ENCODE measurements around the gene CNKSR3.
A peak's percentile ranks its signal among the peaks of the same experiment; 100 is the strongest.

Gene CNKSR3

GRCh38 chr6:154478021-154478700 is 32.3 kb downstream of the CNKSR3 start:
- DNase-seq = peak; percentile 62

GRCh38 chr6:154476494-154476893 is 34.0 kb downstream of the CNKSR3 start:
- no peak for DNase-seq

GRCh38 chr6:154474648-154475428 is 35.6 kb downstream of the CNKSR3 start:
- DNase-seq = peak; percentile 35

- no peak for DNase-seq
These were observed 37.2 kb downstream of the CNKSR3 start for GRCh38 chr6:154473324-154473723.

GRCh38 chr6:154471609-154472362 is 38.7 kb downstream of the CNKSR3 start:
- DNase-seq = no peak

DNA sequence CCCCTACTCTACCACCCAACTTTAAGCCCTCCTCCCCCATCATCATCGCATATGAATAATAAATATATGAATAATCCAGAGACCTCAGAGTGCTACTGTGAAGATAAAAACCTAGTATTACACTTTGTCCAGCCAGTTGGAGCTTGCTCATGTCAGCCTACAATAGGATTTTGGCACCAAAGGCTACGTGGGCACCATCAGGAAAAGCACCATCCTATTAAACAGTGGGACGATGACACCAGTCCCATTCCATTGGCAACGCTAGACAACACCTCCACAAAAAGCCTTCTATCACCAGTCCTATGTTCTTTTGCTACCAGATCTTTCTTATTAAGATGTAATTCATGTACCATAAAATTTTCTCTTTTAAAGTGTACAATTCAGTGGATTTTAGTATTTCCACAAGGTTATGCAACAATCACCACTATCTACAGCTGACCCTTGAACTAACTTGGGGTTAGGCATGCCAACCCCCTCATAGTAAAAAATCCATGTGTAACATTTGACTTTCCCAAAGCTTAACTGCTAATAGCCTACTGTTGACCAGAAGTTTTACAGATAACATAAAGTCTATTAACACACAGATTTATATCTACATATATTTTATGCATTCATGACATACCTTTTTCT is 41.1 kb downstream of the CNKSR3 start:
- no peak for DNase-seq

DNA sequence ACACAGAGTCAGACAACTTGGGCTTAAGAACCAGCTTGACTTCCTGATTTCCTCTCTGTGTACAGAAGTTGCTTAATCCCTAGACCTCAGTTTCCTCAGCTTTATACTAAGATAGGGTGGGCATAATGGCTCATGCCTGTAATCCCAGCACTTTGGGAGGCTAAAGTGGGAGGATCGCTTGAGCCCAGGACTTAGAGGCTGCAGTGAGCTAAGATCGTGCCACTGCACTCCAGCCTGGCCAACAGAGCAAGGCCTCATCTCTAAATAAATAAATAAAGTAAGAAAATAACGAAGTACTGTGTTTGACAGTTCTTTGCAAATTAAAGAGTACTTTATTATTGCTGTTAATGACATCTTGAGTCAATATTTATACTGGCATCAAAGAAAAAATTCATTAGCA is 41.7 kb downstream of the CNKSR3 start:
- DNase-seq = no peak

- DNase-seq = no peak
These were observed 43.4 kb downstream of the CNKSR3 start for GRCh38 chr6:154466971-154467679.

GRCh38 chr6:154466139-154466538 is 44.3 kb downstream of the CNKSR3 start:
- DNase-seq = peak; percentile 73

DNA sequence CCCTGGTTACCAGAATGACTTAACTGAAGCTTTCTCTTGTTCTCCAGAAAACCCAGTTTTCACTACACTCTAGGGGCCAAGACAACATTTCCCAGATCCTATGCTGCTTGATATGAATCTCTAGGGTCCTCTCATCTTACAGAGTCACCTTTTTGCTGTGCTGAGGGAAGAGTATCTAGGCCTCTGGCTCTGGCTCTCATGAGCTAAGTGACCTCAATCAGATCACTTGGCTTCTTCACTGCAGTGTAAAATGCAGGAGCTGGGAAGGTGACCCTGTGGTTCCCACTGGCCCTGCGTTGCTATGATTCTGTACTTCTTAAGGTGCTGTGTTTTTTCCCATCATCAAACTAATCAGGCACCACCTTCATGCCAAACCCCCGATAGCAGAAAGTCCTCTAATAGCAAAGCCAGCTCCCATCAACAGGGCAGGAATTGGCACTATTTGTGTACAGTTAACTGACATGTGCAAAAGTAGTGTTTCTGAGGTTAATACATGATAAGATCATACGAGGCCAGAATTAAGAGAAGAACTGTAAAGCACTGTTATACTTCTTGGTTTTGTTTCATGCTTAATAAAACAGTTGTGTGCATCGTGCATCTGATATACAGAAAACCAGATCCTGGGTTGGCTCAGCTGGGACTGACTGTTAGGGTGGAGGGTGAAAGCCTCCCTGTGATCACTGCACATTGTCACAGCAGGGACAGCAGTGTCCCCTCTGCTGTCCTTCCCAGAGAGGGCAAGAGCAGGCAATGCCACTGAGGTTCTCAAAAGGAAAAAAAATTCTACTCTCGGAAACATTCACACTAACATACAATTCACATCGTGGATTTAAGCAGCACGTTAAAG is 46.7 kb downstream of the CNKSR3 start:
- no peak for DNase-seq

DNA sequence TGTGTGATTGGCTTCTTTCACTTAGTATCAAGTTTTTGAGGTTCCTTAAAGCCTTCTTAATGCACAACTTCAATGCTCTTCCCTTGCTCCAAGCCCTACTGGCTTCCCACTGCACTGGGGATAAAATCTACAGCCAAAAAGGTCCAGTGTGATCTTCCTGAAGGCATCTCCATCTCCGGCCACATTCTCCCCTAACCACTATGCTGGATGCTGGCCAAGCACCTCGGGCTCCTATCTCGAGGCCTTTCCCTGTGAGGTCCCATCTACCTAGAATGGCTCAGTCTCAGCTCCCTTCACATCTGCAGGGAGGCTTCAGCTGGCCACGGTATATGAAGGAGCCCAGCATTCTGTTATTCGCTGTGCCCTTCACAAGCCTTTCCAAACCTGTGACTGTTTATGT is 48.1 kb downstream of the CNKSR3 start:
- peak; percentile 30 for DNase-seq

- no peak for DNase-seq
These were observed 49.1 kb downstream of the CNKSR3 start for GRCh38 chr6:154461348-154461747.

DNA sequence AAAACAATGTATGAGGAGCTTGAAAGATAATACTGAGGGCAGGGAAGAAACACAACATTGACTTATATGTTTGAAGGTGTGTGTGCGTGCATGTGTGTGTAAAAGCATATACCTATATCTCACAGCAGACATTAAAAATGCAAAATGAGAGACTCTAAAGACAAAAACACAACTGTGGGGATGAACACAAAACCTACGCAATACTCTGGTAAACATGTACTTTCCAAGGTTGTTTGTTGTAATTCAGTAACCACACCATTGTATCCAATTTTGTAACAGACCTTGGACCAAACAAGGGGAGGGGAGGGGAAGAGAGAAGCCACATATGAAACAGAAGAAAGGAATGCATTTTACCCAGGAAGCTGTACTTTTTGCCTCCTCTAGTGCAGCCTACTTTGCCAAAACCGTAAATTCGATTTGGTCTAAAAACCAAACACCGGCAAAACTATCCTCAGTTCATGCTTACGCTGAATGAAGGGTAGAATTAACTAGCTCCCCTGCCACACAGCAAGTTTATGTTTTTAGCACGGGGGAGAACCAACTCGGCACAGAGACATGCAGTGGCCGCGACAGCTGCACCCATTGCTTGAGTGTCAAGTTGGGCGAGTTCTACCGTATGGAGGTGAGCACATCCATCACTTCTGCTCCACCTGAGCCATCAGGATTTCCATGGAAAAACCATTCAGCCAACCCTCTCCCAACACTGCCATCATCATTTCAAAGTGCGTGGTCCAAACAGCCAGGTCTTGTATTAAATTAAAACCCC is 50.0 kb downstream of the CNKSR3 start:
- no peak for DNase-seq

- DNase-seq = no peak
These were observed 51.0 kb downstream of the CNKSR3 start for GRCh38 chr6:154459513-154459912.

DNA sequence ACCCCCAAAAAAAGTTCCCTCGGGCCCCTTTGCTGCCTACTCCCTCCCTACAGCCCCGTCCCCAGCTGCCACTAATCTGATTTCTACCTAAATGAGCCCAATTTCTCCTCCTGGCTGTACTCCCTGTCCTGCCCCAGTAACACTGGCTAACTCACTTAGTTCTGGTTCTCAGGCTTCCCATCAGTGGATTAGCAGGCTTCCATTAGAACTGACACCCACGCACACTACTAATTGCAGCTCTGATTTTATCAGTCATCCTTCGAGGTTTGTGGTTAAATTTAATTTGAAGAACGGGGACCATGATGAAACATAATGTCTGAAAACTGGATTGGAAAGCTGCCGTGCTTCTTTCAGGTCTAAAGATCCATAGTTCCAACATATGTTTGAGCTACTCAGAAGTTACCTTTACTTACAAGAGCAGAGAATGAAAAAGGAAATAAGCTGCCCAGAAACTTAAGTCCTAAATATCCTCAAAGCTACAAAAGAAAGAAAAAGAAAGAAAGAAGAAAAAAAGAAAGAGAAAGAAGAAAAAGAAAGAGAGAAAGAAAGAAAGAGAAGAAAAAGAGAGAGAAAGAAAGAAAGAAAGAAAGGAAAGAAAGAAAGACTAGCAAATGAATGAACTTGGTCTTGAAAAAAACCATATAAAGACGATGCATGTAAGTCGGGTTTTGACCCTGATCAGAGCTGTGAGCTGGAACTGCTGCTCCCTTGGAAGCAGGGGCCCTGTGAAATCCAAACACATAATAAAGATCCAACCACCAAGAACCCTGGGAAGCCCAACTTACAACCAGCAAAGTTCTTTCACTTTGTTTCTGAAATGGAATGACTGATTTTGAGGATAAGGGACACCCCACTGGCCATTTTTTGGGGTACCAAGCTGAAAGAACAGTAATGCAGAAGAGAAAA is 51.7 kb downstream of the CNKSR3 start:
- DNase-seq = no peak

GRCh38 chr6:154457881-154458284 is 52.6 kb downstream of the CNKSR3 start:
- peak; percentile 74 for DNase-seq

- no peak for DNase-seq
These were observed 53.3 kb downstream of the CNKSR3 start for GRCh38 chr6:154457046-154457713.

DNA sequence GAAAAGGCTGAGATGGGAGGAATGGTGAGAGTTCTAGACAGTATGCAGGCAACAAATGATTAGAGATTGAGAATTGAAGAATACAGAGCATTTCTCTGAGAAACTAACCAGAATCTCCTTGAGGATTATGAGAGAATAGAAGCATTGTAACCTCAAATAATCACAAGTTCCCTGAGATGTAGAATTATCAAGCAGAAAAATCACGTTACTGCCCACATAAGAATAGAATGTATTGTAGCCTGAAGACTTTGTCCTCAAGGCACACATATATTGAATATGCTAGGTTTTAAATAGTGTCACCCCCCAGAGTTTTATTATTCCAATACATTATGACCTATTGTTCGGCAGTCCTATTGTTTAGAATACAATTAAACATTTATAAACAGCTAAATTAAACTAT is 57.2 kb downstream of the CNKSR3 start:
- DNase-seq = no peak

GRCh38 chr6:154450498-154450897 is 60.0 kb downstream of the CNKSR3 start:
- peak; percentile 96 for DNase-seq

Measured in NCI-H2029 treated with DMSO at 0.1 percent for 48 hours (cell line).